ENCODE data around the gene TSFM. TPM values are rescaled to one million over a fixed set of nuclear protein-coding genes. Genes with fewer than 3 reads are reported as not detected.

Gene TSFM
- total RNA-seq, 6 donors from 2014 or later: 5.0 to 34.0 (median 22.8) TPM

DNA sequence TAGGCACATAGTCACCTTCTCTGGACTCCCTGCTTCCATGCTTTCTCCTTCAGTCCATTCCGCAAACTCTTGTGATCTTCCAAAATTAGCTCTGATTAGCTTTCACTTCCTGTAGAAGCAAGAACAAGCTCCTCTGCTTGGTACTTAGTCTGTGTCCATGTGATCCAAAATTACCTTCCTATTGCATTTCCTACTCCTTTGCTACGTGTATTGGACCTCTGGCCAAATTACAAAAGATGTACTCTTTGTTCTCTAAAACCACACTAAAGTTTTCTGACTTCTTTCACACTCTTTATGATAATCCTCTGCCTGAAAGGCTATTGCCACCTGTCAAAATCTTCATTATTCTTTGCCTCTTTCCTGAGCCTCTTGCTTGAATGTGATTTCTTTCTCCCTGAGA is 786 bp upstream of the TSFM start:
- ATAC-seq (ENCODE audit: low FRiP score in 2 of 2) (no peak), DNase-seq (no peak)
- Histone ChIP-seq H3K27me3 (no peaks in the 10 kb centered on the region), H3K4me3 (no peak overlapping the region), H3K9me3 (no peaks in the 10 kb centered on the region), H3K4me1 (peaks cover 20 to 36% (median 28%) of the 10 kb centered on the region in 4 donors), H3K36me3 (peaks cover 3 to 29% (median 16%) of the 10 kb centered on the region in 4 donors), H3K27ac (peak overlapping the region in 3 of 4 donors; percentile 75 to 83 (median 81))
- TF ChIP-seq POLR2AphosphoS5 (IDR thresholded peaks at IDR 0.05) (no peak), EP300 (IDR thresholded peaks at IDR 0.05) (no peak), POLR2A (IDR thresholded peaks at IDR 0.05) (no peak)
- TF ChIP-seq, protein P1, sequence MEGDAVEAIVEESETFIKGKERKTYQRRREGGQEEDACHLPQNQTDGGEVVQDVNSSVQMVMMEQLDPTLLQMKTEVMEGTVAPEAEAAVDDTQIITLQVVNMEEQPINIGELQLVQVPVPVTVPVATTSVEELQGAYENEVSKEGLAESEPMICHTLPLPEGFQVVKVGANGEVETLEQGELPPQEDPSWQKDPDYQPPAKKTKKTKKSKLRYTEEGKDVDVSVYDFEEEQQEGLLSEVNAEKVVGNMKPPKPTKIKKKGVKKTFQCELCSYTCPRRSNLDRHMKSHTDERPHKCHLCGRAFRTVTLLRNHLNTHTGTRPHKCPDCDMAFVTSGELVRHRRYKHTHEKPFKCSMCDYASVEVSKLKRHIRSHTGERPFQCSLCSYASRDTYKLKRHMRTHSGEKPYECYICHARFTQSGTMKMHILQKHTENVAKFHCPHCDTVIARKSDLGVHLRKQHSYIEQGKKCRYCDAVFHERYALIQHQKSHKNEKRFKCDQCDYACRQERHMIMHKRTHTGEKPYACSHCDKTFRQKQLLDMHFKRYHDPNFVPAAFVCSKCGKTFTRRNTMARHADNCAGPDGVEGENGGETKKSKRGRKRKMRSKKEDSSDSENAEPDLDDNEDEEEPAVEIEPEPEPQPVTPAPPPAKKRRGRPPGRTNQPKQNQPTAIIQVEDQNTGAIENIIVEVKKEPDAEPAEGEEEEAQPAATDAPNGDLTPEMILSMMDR (IDR thresholded peaks at IDR 0.05): no peak
- 46 to 63% methylated on average over 2 of the region's 2 CpGs for WGBS, 2 donors

DNA sequence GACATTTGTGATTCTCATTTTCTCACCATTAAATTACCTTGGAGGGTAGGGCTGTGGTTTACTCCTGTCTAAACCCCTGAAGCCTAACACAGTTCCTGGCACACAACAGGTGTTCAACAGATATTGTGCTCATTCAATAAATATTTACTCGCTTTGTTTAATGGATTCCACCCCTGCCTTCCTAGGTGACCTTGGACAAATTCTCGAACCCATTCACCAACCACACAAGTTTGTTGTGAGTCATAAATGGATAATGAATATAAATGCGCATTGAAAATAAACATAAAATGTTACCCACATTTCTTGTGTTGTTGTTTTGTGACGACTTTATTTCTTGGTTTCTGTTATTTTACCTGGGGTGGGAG is 362 bp upstream of the TSFM start:
- Histone ChIP-seq H3K4me3 (peak overlapping the region in 3 of 4 donors; percentile 76 to 80 (median 78)), H3K36me3 (peaks cover 6 to 33% (median 20%) of the 10 kb centered on the region in 4 donors), H3K4me1 (peaks cover 20 to 36% (median 28%) of the 10 kb centered on the region in 4 donors), H3K9me3 (no peaks in the 10 kb centered on the region), H3K27me3 (no peaks in the 10 kb centered on the region), H3K27ac (peak overlapping the region in 3 of 4 donors; percentile 75 to 83 (median 81))
- DNase-seq (no peak), ATAC-seq (ENCODE audit: low FRiP score in 2 of 2) (no peak)
- TF ChIP-seq, protein P1 (IDR thresholded peaks at IDR 0.05): no peak
- TF ChIP-seq POLR2AphosphoS5 (IDR thresholded peaks at IDR 0.05) (no peak), EP300 (IDR thresholded peaks at IDR 0.05) (no peak), POLR2A (IDR thresholded peaks at IDR 0.05) (no peak)
- WGBS, 2 donors: 24 to 25% methylated on average over 4 of the region's 4 CpGs

DNA sequence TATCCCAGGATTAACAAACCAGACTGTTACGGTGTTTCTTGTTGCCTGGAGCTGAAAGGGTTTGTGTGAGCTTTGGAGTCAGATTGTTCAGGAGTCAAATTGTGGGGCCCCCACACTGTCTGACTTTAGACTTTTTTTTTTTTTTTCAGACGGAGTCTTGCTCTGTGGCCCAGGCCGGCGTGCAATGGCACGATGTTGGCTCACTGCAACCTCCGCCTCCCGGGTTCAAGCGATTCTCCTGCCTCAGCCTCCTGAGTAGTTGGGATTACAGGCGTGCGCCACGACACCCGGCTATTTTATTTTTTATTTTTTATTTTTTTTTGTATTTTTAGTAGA is 847 bp downstream of the TSFM start:
- peak overlapping the region; percentile 76 to 85 (median 79) for H3K4me3 ChIP-seq
- DNase-seq: no peak
- peak overlapping the region in 3 of 4 donors; percentile 75 to 83 (median 81) for H3K27ac ChIP-seq
- TF ChIP-seq, protein P1 (IDR thresholded peaks at IDR 0.05): no peak
- TF ChIP-seq POLR2A (IDR thresholded peaks at IDR 0.05) (no peak), POLR2AphosphoS5 (IDR thresholded peaks at IDR 0.05) (no peak), EP300 (IDR thresholded peaks at IDR 0.05) (no peak)
- no peaks in the 10 kb centered on the region for H3K27me3 ChIP-seq
- peaks cover 6 to 45% (median 31%) of the 10 kb centered on the region in 4 donors for H3K36me3 ChIP-seq
- H3K4me1 ChIP-seq: peaks cover 20 to 36% (median 28%) of the 10 kb centered on the region in 4 donors
- no peaks in the 10 kb centered on the region for H3K9me3 ChIP-seq
- no peak for ATAC-seq (ENCODE audit: low FRiP score in 2 of 2)
- 87 to 91% methylated on average over 12 of the region's 12 CpGs for WGBS, 2 donors

DNA sequence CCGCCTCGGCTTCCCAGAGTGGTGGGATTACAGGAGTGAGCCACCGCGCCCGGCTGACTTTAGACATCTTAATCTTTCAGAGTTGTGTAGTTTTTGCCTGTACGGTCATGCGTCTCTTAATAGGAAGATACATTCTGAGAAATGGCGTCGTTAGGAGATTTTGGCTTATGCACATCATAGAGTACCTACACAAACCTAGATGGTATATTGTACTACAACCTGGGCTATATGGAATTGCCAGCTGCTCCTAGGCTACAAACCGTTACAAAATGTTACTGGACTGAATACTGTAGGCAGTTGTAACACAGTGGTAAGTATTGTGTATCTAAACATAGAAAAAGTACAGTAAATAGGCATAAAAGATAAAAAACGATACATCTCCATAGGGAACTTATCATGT is 1.3 kb downstream of the TSFM start:
- DNase-seq (no peak), ATAC-seq (ENCODE audit: low FRiP score in 2 of 2) (no peak)
- Histone ChIP-seq H3K4me1 (peaks cover 20 to 36% (median 28%) of the 10 kb centered on the region in 4 donors), H3K9me3 (no peaks in the 10 kb centered on the region), H3K27me3 (no peaks in the 10 kb centered on the region), H3K4me3 (peak overlapping the region in 2 of 4 donors; percentile 76 to 80), H3K27ac (no peak overlapping the region), H3K36me3 (peaks cover 6 to 50% (median 33%) of the 10 kb centered on the region in 4 donors)
- 93 to 97% methylated on average over 11 of the region's 11 CpGs for WGBS, 2 donors
- no peak for TF ChIP-seq EP300 (IDR thresholded peaks at IDR 0.05)
- no peak for TF ChIP-seq POLR2A (IDR thresholded peaks at IDR 0.05)
- TF ChIP-seq POLR2AphosphoS5 (IDR thresholded peaks at IDR 0.05): no peak
- TF ChIP-seq, protein P1 (IDR thresholded peaks at IDR 0.05): no peak

DNA sequence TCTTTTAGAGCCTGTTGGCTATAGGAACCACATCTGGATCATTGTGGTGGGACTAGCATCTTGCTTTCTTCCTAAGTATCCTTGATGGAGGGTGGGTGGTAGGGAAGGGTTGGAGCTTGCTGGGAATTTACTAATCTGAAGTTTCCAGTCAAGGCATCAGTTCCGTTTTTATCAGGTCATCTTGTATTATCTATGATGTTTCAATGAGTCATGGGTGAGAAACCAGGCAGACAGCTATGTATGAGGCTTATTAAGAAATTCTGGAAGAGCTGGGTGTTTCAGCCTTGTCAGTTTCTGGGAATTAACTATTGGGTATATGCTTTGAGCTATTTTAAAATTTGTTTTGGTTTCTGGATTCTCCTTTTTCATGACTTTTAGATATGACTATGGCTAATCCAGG is 11.3 kb downstream of the TSFM start:
- Histone ChIP-seq H3K4me1 (peaks cover 0 to 18% (median 7%) of the 10 kb centered on the region in 4 donors), H3K27ac (peak overlapping the region in 3 of 4 donors; percentile 11 to 24 (median 22)), H3K36me3 (peaks cover 6 to 88% (median 47%) of the 10 kb centered on the region in 4 donors), H3K27me3 (no peaks in the 10 kb centered on the region), H3K4me3 (no peak overlapping the region), H3K9me3 (no peaks in the 10 kb centered on the region)
- DNase-seq: no peak
- 32 to 35% methylated on average over 1 of the region's 1 CpG for WGBS, 2 donors
- peak in 1 of 2 donors; percentile 63 for ATAC-seq (ENCODE audit: low FRiP score in 2 of 2)
- TF ChIP-seq, protein P1 (IDR thresholded peaks at IDR 0.05): no peak
- TF ChIP-seq POLR2AphosphoS5 (IDR thresholded peaks at IDR 0.05) (peak in 1 of 2 donors; percentile 29), POLR2A (IDR thresholded peaks at IDR 0.05) (no peak), EP300 (IDR thresholded peaks at IDR 0.05) (no peak)
